ENCODE measurements around the gene DOK7.

Gene DOK7, protein sequence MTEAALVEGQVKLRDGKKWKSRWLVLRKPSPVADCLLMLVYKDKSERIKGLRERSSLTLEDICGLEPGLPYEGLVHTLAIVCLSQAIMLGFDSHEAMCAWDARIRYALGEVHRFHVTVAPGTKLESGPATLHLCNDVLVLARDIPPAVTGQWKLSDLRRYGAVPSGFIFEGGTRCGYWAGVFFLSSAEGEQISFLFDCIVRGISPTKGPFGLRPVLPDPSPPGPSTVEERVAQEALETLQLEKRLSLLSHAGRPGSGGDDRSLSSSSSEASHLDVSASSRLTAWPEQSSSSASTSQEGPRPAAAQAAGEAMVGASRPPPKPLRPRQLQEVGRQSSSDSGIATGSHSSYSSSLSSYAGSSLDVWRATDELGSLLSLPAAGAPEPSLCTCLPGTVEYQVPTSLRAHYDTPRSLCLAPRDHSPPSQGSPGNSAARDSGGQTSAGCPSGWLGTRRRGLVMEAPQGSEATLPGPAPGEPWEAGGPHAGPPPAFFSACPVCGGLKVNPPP

DNA sequence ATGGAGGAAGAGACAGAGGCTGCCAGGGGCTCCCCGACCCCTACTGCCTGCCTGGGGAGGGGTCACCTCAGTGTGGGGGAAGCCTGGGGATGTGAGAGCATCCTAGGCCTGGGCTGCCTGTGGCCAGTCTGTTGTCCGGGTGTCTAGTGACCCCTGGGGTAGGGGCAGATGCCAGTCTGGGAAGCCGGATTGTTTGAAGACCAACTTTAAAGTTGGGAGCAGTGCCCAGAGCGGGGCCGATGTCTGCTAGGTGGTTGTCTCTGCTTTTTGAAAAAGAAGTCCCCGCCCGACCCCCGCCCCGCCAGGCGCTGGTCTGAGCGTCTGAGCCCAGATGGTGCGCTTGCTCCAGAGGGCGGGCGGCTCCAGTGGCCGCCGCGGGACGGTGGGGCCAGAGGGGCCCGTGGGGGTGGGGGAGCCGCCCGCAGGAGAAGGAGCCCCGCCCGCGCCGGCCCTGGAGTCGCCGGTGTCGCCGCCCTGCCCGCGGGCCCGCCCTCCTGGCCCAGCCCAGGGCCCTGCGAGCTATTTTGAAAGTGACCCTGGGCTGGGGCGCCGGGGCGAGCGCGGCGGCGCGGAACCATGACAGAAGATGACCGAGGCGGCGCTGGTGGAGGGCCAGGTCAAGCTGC lies at the start of gene DOK7:
DOK7 (plus strand) TSS at position 517 of the 626 bp plus-strand sequence; CDS start at position 587, 70 bp downstream.
- DNase-seq, result no peak

DNA sequence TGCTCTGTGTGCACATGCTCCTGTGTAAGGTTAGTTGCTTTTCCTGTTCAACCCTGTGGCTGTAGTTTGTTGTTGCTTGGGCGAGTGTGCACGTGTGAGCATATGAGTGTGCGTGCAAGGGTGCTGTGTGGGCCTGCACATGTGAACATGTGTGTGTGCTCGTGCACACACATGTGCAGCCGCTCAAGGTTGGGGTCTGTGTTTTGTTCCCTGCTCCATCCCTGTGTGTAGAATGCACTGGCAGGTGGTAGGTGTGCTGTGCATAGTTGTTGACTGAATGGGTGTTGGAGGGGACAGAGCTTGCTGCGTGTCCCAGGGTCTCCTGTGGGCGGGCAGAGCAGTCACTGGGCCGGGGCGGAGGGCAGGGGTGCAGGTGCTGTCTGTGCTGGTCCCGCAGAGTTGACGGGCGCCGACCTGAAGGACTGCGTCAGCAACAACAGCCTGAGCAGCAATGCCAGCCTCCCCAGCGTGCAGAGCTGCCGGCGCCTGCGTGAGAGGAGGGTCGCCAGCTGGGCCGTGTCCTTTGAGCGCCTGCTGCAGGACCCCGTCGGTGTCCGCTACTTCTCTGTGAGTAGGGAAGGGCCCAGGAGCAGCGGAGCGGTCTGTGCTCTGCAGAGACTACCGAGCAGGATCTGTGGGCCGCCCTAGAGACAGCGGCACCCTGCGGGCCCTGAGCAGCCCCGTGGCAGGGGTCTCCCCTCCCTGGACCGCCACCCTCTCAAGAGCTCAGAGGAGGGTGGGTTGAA lies 49.3 kb upstream of the DOK7 start:
- no peak for DNase-seq

DNA sequence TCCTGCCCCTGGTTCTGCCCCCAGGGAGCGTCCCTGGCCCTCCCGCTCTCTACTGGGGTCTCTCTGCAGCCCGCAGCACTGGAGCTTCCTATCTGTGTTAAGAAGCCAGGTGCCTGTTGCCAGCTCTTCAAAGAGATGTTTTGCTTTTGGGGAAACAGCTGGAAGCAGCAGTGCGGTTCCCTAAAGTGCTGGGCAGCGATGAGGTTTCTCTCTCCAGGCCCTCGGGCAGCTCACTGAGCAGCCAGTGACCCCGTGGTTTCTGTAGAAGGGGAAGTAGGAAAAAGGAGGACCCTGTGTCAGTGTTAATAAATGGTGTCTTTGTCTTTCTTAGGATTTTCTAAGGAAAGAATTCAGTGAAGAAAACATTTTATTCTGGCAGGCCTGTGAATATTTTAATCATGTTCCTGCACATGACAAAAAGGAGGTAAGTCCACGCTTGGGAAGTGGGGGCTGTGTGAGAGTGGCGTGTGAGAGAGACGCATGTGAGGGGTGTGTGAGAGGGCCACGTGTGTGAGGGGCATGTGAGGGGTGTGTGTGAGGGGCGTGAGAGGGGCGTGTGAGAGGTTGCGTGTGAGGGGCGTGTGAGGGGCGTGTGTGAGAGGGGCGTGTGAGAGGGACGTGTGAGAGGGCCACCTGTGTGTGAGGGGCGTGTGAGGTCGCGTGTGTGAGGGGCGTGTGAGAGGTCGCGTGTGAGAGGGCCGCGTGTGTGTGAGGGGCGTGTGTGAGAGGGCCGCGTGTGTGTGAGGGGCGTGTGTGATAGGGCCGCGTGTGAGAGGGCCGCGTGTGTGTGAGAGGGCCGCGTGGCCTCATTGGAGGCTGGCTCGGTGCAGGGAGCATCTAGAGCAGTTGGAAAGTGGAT lies 48.5 kb upstream of the DOK7 start:
- DNase-seq, result no peak

DNA sequence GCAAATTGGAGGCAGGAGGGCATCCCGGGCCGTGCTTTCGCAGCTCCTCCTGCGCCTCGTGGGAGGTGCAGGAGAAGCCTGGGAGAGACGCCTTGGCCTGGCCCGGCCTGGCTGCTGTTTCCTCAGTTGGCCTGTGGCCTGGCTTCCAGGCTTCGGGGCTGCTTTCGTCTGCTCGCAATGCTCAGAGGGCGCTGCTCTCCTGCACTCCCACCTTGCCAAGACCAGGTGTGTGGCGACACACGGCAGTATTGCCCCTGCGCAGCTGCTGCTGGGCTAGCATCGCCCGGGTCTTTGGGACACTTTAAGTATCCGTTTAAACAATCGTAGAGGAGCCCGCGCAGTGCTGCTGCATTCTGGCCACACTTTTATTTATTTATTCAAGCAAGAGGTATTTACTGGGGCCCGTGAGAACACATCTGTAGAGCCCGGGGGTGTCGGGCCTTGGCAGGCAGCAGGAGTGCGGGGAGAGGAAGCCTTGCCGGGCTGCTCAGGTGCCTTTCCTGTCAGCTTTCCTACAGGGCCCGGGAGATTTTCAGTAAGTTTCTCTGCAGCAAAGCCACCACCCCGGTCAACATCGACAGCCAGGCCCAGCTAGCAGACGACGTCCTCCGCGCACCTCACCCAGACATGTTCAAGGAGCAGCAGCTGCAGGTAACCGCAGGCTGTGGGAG lies 47.5 kb upstream of the DOK7 start:
- DNase-seq, result no peak

DNA sequence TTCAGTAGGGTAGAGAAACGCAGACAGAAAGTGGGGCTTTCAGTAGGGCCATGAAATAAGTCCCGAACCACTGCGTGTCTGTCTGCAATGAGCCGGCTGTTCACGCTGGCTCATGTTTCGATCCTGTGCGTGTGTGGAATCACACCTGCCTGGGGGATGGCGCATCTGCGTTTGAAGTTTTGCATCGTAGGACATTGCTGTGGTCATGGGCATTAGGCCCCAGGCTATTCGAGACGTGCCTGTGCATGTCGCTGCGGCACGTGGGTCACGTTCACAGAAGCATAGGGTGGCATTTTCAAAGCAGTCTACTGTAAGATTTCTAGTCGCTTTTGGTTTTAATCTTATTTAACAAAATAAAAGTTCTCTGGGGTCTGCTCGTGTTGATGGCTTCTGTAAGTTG lies 46.8 kb upstream of the DOK7 start:
- no peak for DNase-seq

DNA sequence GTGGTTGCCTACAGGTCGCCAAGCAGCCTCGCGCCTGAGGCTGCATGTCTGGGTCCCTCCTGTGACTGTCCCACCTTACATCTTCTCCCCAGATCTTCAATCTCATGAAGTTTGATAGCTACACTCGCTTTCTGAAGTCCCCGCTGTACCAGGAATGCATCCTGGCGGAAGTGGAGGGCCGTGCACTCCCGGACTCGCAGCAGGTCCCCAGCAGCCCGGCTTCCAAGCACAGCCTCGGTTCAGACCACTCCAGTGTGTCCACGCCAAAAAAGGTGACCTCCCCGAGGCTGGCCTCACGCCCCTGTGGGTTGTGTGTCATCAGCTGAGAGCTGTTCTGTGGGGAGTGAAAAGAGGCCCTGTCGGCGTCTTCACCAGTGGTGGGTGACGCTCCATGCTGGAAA lies 46.3 kb upstream of the DOK7 start:
- DNase-seq, result no peak

DNA sequence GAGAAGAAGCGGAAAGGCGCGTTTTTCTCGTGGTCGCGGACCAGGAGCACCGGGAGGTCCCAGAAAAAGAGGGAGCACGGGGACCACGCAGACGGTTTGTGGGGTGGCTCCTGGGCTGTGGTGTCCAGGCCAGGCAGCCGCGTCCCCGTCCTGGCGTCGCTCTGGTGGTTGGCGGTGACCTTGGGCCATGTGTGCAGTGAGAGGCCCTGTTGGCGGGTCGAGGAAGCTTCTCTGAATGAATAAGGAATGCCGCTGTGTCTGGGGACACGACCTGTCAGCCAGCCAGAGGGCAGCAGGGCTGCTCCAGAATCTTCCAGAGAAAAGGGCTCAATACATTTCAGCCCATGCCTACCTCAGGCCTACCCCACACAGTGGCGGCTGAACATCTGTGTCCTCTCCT lies 45.7 kb upstream of the DOK7 start:
- no peak for DNase-seq

DNA sequence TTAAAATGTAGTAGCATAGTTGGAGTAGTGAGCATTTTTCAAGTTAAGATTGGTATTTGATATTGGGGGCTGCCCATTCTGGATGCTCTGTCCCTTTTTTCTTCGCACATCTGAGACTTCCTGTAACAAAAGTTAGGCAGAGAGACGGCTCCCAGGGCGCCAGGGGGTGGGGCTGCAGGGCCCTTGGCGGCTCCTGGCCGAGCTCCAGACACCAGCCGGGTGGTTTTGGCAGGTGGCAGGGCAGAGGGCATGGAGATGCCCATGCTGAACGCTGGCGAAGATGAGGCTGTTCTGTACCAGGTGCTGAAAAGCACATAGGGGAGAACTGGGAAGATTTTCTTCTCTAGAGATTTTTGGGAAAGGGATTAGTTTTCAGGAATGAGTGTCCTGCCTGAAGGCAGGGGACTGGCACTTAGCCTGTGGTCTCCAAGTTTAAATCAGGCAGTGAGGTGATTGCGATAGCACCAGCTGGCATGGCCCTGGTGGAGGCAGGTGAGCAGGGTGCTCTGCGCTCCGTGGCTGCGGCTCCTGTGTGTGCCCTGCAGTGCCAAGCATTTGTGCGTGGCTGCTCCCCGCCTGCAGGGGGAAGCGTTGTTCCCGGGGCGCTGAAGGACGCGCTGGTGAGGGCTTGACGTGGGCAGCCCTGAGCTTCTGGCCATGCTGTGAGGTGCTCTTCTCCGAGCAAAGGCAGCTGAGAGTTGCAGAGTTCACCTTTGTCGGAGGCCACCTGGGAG lies 44.9 kb upstream of the DOK7 start:
- no peak for DNase-seq

DNA sequence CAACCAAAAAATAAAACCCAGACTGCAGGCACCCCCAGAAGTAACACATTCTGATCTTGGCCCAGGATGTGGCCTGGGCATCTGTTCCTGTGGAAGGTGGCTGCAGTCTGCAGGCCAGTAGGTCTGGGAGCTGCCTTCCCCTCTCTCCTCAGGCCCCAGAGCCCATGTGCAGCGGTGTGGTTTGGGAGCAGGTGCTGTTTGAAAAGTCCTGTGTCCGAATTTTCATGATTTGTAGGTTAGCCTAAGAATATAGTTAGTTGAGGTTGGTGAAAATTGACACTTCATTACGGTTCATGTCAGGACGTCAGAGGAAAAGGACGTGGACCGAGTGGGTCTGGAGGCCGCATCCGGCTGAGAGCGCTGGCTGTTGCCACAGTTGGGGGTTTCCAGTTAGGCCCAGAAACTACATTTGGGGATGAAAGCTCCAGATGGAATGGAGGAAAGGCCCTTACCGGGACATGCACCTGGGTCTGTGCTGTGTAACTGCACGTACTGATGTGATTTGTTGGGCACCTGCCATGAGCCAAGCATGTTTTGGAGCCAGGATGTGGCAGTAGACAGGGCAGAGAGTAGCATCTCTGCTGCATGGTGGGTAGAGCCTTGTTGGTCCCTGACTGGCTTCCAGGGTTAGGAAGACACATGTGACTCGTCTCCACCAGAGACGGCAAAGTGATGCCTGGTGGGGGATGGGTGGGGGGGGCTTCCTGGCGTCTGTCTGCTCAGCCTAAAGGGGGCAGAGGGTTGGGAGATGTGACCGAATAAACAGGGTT lies 43.1 kb upstream of the DOK7 start:
- DNase-seq, result no peak

DNA sequence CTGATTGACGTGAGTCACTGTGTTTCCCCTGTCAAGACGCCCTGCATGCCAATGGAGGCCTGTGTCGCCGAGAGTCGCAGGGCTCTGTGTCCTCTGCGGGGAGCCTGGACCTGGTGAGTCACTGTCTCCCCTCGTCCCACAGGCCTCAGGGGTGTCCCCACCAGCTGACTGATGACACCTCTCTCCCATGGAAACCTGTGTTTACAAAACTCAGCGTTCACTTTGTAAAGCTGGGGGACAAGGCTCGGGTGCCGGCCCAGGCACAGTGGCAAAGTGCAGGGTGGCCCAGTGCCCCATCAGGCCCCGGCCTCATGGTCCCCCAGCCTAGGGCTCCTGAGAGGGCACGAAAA lies 42.5 kb upstream of the DOK7 start:
- DNase-seq, result no peak

DNA sequence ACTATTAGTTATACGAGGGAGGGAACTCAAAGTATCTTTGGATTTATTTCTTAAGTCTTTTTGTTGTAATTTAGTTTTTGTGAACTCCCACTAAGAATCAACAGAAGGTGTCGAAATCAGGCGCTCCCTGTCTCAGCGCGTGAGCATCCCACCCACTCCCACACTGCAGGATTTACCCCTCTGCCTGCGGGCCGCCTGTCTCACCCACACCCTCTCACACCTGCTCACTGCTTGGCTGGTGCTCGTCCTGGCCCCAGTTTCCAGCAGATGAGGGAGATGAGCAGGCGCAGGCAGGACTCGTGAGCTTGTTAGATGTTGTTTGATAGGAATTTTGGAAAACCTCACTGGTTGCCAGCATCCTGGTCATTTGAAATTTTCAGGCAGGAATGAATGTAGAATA lies 42.1 kb upstream of the DOK7 start:
- DNase-seq, result no peak

DNA sequence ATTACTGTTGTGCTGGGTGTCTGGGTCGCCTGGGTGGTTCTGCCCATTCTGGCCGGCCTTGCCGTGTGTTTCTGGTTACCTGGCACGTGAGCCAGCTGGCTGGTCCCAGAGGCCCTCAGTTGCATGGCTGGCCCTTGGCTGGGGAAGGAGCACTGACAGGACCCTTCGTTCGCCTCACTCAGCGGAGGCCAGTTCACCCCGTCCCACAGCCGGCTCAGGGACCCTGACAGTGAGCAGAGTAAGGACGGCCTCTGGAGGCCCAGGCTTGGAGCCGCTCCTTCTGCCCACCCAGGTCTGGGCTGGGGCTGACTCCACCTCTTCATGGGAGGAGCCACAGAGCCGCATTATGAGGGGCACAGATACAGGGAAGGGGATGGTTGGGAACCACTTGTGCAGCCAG lies 41.6 kb upstream of the DOK7 start:
- no peak for DNase-seq

DNA sequence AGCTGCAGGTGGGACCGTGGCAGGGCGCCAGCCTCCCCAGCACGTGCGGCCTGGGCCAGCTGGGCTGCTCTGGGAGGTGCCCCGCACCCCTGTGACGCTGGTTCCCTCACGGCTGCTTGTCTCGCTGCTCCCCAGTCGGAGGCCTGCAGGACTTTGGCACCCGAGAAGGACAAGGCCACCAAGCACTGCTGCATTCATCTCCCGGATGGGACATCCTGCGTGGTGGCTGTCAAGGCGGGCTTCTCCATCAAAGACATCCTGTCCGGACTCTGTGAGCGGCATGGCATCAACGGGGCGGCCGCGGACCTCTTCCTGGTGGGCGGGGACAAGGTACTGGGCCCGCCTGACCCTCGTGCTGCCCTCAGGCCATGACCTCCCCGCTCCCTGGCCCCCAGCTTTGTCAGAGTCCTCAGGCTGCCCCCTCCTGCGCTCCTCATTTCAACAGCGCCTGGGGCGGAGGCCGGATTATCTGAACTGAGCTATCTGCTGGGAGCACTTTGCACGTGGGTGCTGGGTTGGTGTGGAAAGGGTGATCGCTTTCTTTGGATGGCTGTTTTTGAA lies 40.8 kb upstream of the DOK7 start:
- no peak for DNase-seq

DNA sequence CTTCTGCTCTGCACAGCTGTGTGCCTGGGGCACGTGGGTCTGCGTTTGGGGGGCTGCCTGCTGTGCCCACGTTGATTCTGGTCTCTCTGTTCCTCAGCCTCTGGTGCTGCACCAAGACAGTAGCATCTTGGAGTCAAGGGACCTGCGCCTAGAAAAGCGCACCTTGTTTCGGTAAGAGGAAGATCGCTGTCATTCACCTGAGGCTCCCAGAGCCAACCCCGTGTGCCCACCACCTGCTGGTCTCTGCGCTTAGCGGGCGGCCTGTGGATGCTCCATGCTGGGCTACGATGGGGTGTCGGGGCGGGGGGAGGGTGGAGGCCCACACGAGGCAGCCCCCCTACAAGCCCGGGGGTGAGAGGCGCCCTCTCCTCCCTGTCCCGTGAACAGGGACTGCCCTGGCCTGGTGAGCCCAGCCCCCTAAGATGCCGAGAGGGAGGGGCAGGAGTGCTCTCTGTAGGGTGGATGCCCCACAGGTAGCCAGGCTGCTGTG lies 40.3 kb upstream of the DOK7 start:
- DNase-seq, result no peak

DNA sequence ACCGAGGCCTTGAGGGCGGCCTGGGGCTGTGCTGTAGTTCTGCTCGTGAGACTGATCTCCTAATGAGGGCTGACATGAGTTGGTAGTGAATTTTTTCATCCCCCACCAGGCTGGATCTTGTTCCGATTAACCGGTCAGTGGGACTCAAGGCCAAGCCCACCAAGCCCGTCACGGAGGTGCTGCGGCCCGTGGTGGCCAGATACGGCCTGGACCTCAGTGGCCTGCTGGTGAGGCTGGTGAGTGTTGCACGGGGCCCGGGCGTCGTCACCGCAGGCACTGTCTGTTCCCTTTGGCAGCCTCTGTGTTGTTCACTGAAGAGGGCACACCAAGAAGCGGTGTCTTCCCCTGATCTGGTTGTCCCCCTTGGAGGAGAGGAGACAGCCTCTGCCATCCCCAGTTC lies 39.7 kb upstream of the DOK7 start:
- DNase-seq, result no peak

DNA sequence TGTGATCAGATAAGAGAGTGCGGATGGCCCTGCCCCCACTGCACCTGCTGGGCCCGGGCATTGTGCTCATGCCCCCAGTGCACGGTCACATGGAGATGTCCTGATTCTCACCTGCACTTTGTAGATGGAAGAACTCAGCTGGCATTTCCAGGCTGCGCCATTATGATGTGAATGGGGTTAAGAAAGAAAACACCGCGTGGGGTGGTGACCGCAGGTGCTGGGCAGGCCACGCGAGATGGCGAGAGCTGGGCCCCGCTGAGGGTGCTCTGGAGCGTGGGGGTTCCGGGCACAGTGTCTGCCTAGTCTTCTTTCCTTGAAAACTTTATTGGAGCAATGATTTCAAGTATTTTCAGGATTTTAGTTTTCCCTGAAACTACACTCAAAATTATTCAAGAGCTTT lies 39.2 kb upstream of the DOK7 start:
- no peak for DNase-seq

DNA sequence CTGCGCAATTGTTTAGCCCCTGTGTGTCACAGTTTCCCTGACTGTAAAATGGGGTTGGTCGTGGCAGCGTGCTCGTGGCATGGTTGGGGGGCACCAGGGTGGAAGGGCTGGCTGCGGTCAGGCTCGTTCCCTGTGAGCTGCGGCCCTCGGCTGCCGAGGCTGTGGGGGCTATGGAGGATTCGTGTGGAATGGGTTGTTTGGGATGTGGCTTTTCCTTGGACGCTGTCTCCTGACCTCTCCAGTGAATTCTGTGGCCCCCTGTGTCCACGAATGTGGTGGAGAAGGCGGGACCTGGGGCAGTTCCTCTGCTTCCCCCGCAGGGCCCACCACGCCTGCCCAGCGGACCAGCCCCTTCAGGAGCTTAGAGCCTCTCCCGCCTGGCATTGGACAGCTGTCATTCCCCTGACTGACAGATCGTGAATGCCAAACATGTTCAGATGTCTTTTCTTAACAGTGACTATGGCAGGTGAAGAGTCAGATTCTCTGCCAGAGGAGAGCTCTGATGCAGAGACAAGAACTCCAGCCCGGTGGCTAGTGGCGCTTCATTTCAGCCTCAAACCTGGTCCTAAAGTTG lies 38.5 kb upstream of the DOK7 start:
- no peak for DNase-seq

DNA sequence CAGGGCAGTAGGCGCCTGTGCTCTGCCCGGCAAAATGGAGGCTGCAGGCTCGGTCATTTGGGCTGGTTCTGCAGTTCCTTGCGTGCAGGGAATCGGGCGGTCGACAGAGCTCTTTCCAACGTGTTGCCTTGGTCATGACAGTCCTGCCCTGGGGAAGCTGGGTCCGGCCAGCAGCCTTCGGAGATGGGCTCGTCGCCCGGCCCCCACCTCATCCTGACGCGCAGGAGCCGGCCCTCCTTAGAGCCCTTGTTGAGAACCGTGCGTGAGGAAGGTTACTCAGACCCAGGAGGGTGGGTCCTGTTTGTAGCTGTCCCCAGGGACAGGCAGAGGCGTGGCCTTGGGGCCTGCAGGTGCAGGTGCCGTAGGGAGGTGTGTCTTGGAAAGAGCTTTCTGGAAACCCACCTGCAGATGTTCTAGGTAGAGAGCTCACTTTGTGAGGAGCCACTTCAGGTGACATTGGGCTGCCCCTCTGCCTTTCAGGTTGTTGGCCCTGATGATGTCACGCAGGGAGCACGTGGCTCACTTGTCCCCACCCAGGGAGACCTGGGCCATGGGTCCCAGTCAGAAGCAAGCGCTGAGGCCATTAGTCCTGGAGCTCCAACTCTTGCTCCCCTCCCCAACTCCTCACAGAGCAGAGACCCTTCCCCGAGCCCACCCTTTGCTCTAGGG lies 36.5 kb upstream of the DOK7 start:
- DNase-seq, result no peak

DNA sequence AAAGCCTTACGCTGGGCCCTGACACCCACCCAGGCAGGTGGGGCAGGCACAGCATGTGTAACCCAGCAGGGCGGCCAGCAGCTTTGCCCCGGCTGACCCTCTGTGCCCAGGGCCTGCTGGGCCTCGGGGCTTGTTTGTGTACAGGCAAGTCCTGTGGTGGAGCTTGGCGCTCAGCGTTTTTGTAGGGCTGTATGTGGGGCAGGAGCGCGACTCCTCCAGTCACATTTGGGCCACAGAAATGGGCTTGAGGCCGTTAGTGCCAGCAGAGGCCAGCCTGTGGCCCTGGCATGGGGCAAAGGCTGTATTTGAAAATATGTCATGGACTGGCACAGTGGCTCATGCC lies 36.0 kb upstream of the DOK7 start:
- DNase-seq, result no peak

Measured in activated naive CD4-positive, alpha-beta T cell treated with Interleukin-2 at 50 U/mL for 16 hours (primary cell).